Frontal cortex (tissue), 4 donors: ENCODE data around the gene ACHE. TPM values are rescaled to one million over a fixed set of nuclear protein-coding genes. Genes with fewer than 3 reads are reported as not detected.

Experiments
- DNase-seq, 2 donors: peaks; one replicate each; pipeline ENCODE4 v3.0.0; 2012; ENCODE audit warnings: low spot score in 2 of 2
- FAIRE-seq: peaks from 2 replicates; lab custom pipeline; 2012; peaks lifted over from hg19 to GRCh38; lab: Jason Lieb, UNC
- total RNA-seq: library from RNA; depleted of rRNA; stranded (reverse); fragments of >200 nt; gene quantifications from one replicate; pipeline ENCODE4 v1.2.3, GENCODE V29; 2014
- donor health status: control.
- donor health status: control.
- donor health status: control.

The ACHE gene
- total RNA-seq, 1 donor from 2014 or later, result 11.0 TPM

- no peak for DNase-seq
- FAIRE-seq, result no peak
These were observed 9.3 kb downstream of the ACHE start for GRCh38 chr7:100886142-100886935.

GRCh38 chr7:100885440-100886141 lies 10.1 kb downstream of the ACHE start:
- no peak for FAIRE-seq
- DNase-seq, result no peak

- DNase-seq (no peak), FAIRE-seq (no peak)
These were observed 10.8 kb downstream of the ACHE start for GRCh38 chr7:100884736-100885439.

GRCh38 chr7:100882785-100883526 lies 12.7 kb downstream of the ACHE start:
- FAIRE-seq (no peak), DNase-seq (no peak)

- DNase-seq (no peak), FAIRE-seq (no peak)
These were observed 13.5 kb downstream of the ACHE start for GRCh38 chr7:100882201-100882600.

GRCh38 chr7:100881136-100881535 lies 14.6 kb downstream of the ACHE start:
- DNase-seq (no peak), FAIRE-seq (no peak)

GRCh38 chr7:100880645-100881044 lies 15.0 kb downstream of the ACHE start:
- DNase-seq, result no peak
- FAIRE-seq, result no peak

GRCh38 chr7:100879685-100880261 lies 15.9 kb downstream of the ACHE start:
- DNase-seq (peak; percentile 56 to 66), FAIRE-seq (no peak)

- DNase-seq (no peak), FAIRE-seq (no peak)
These were observed 17.0 kb downstream of the ACHE start for GRCh38 chr7:100878685-100879084.

GRCh38 chr7:100878013-100878412 lies 17.7 kb downstream of the ACHE start:
- no peak for DNase-seq
- no peak for FAIRE-seq

- DNase-seq (no peak), FAIRE-seq (no peak)
These were observed 20.3 kb downstream of the ACHE start for GRCh38 chr7:100875356-100875751.

- FAIRE-seq, result no peak
- DNase-seq, result peak; percentile 99 to 100
These were observed 20.9 kb downstream of the ACHE start, which contains the start of gene SRRT for GRCh38 chr7:100874577-100875355. Gene SRRT (plus strand): TSS chr7:100875103. CDS start chr7:100875591, 488 bp downstream.

- no peak for FAIRE-seq
- no peak for DNase-seq
These were observed 21.4 kb downstream of the ACHE start for GRCh38 chr7:100874300-100874576.

GRCh38 chr7:100873599-100874299 lies 21.9 kb downstream of the ACHE start:
- FAIRE-seq, result no peak

GRCh38 chr7:100867776-100868485 lies 27.8 kb downstream of the ACHE start:
- DNase-seq (no peak), FAIRE-seq (no peak)

More at GRCh38 chr7:100873599-100874299, 21.9 kb downstream of the ACHE start:
- DNase-seq, result no peak

GRCh38 chr7:100867040-100867775 lies 28.5 kb downstream of the ACHE start, which contains the start of gene TRIP6:
Gene TRIP6 (plus strand): TSS chr7:100867387. CDS start chr7:100867498, 111 bp downstream.
- FAIRE-seq (no peak), DNase-seq (peak; percentile 89 to 98)

GRCh38 chr7:100866729-100867039 lies 29.0 kb downstream of the ACHE start:
- FAIRE-seq, result no peak
- DNase-seq, result peak in 1 of 2 donors; percentile 39
